Muscle layer of colon (tissue), 2 donors: Measurements from ENCODE around the gene HYOU1.

Source experiments
- H3K27ac ChIP-seq: one replicate; pipeline ENCODE4 v1.7.0; 2013; ENCODE audit warnings: low read depth, mild to moderate bottlenecking, low read length, moderate library complexity
- H3K27me3 ChIP-seq, 2 donors: one replicate each; pipeline ENCODE4 v1.7.0; 2013; ENCODE audit warnings: low read length in 2 of 2, mild to moderate bottlenecking in 2 of 2; ENCODE audit not compliant: insufficient read depth in 2 of 2, control insufficient read depth in 1 of 2
- H3K36me3 ChIP-seq: one replicate; pipeline ENCODE4 v1.7.0; 2013; ENCODE audit warnings: mild to moderate bottlenecking, low read length; ENCODE audit not compliant: insufficient read depth
- H3K4me1 ChIP-seq: one replicate; pipeline ENCODE4 v1.7.0; 2013; ENCODE audit warnings: mild to moderate bottlenecking, low read length; ENCODE audit not compliant: insufficient read depth
- H3K4me3 ChIP-seq, 2 donors: one replicate each; pipeline ENCODE4 v1.7.0; 2013; ENCODE audit warnings: low read length in 2 of 2, low read depth in 1 of 2, mild to moderate bottlenecking in 1 of 2, moderate library complexity in 1 of 2
- H3K9ac ChIP-seq: one replicate; pipeline ENCODE4 v1.7.0; 2013; ENCODE audit warnings: low read length
- H3K9me3 ChIP-seq: one replicate; pipeline ENCODE4 v1.7.0; 2013; ENCODE audit warnings: mild to moderate bottlenecking, low read length
- donor health status: abdominal sarcoma.
- donor health status: Adenocarcinoma of cecum.

The HYOU1 gene

GRCh38 chr11:119015054-119015611, 41.9 kb downstream of the HYOU1 start:
- no peaks in the 10 kb centered on the region for H3K9me3 ChIP-seq
- peaks cover 66% of the 10 kb centered on the region for H3K36me3 ChIP-seq
- peaks cover 28% of the 10 kb centered on the region for H3K4me1 ChIP-seq
- H3K9ac ChIP-seq, result no peak overlapping the region
- no peaks in the 10 kb centered on the region for H3K27me3 ChIP-seq
- no peak overlapping the region for H3K27ac ChIP-seq
- no peak overlapping the region for H3K4me3 ChIP-seq

GRCh38 chr11:119014209-119014924, 42.6 kb downstream of the HYOU1 start:
- peaks cover 20% of the 10 kb centered on the region for H3K4me1 ChIP-seq
- H3K27ac ChIP-seq, result no peak overlapping the region
- H3K9me3 ChIP-seq, result no peaks in the 10 kb centered on the region
- no peaks in the 10 kb centered on the region for H3K27me3 ChIP-seq
- H3K4me3 ChIP-seq, result no peak overlapping the region
- H3K36me3 ChIP-seq, result peaks cover 74% of the 10 kb centered on the region
- H3K9ac ChIP-seq, result no peak overlapping the region

GRCh38 chr11:119012629-119013170, 44.3 kb downstream of the HYOU1 start:
- Histone ChIP-seq H3K4me3 (no peak overlapping the region), H3K36me3 (peaks cover 76% of the 10 kb centered on the region), H3K27me3 (no peaks in the 10 kb centered on the region), H3K9me3 (no peaks in the 10 kb centered on the region), H3K9ac (no peak overlapping the region), H3K27ac (no peak overlapping the region), H3K4me1 (peaks cover 19% of the 10 kb centered on the region)

- Histone ChIP-seq H3K9ac (no peak overlapping the region), H3K4me1 (peaks cover 8% of the 10 kb centered on the region), H3K36me3 (peaks cover 80% of the 10 kb centered on the region), H3K9me3 (no peaks in the 10 kb centered on the region), H3K27ac (no peak overlapping the region), H3K4me3 (no peak overlapping the region), H3K27me3 (no peaks in the 10 kb centered on the region)
Observed at GRCh38 chr11:119011476-119012053, 45.4 kb downstream of the HYOU1 start.

GRCh38 chr11:119006656-119007055, 50.3 kb downstream of the HYOU1 start:
- no peak overlapping the region for H3K9ac ChIP-seq
- H3K4me1 ChIP-seq, result no peaks in the 10 kb centered on the region
- H3K9me3 ChIP-seq, result no peaks in the 10 kb centered on the region
- no peaks in the 10 kb centered on the region for H3K27me3 ChIP-seq
- no peak overlapping the region for H3K4me3 ChIP-seq
- H3K27ac ChIP-seq, result no peak overlapping the region
- H3K36me3 ChIP-seq, result peaks cover 44% of the 10 kb centered on the region

GRCh38 chr11:119000906-119001305, 56.1 kb downstream of the HYOU1 start:
- no peak overlapping the region for H3K9ac ChIP-seq
- no peaks in the 10 kb centered on the region for H3K9me3 ChIP-seq
- peaks cover 17% of the 10 kb centered on the region for H3K36me3 ChIP-seq
- H3K4me3 ChIP-seq, result no peak overlapping the region
- no peaks in the 10 kb centered on the region for H3K27me3 ChIP-seq
- peaks cover 18% of the 10 kb centered on the region for H3K4me1 ChIP-seq
- no peak overlapping the region for H3K27ac ChIP-seq

GRCh38 chr11:118998822-118999221, 58.2 kb downstream of the HYOU1 start:
- H3K27me3 ChIP-seq, result no peaks in the 10 kb centered on the region
- H3K9ac ChIP-seq, result peak overlapping the region; percentile 71
- no peaks in the 10 kb centered on the region for H3K9me3 ChIP-seq
- peaks cover 18% of the 10 kb centered on the region for H3K4me1 ChIP-seq
- no peak overlapping the region for H3K27ac ChIP-seq
- peak overlapping the region; percentile 75 to 99 for H3K4me3 ChIP-seq
- H3K36me3 ChIP-seq, result peaks cover 17% of the 10 kb centered on the region

- Histone ChIP-seq H3K27ac (peak overlapping the region; percentile 84), H3K9me3 (no peaks in the 10 kb centered on the region), H3K36me3 (peaks cover 17% of the 10 kb centered on the region), H3K4me3 (peak overlapping the region; percentile 75 to 99), H3K27me3 (no peaks in the 10 kb centered on the region), H3K9ac (peak overlapping the region; percentile 71), H3K4me1 (peaks cover 18% of the 10 kb centered on the region)
Observed at GRCh38 chr11:118998388-118998717, 58.7 kb downstream of the HYOU1 start.

GRCh38 chr11:118997627-118998387, 59.2 kb downstream of the HYOU1 start, which contains the start of gene CENATAC:
Gene CENATAC (plus strand): TSS chr11:118998138. CDS start chr11:118998198, 60 bp downstream.
- no peaks in the 10 kb centered on the region for H3K27me3 ChIP-seq

GRCh38 chr11:118996926-118997626, 59.9 kb downstream of the HYOU1 start:
- Histone ChIP-seq H3K4me1 (peaks cover 18% of the 10 kb centered on the region), H3K36me3 (peaks cover 9% of the 10 kb centered on the region), H3K9me3 (no peaks in the 10 kb centered on the region), H3K27ac (peak overlapping the region; percentile 84), H3K27me3 (no peaks in the 10 kb centered on the region), H3K9ac (peak overlapping the region; percentile 71), H3K4me3 (peak overlapping the region; percentile 75 to 99)

More at GRCh38 chr11:118997627-118998387, 59.2 kb downstream of the HYOU1 start, which contains the start of gene CENATAC:
- Histone ChIP-seq H3K4me1 (peaks cover 18% of the 10 kb centered on the region), H3K9me3 (no peaks in the 10 kb centered on the region), H3K9ac (peak within 1 kb of the TSS; percentile 71), H3K4me3 (peak within 1 kb of the TSS; percentile 75 to 99), H3K27ac (peak within 1 kb of the TSS; percentile 84), H3K36me3 (peaks cover 12% of the 10 kb centered on the region)
